ENCODE results near the gene MYOM1. TPM values are rescaled to one million over a fixed set of nuclear protein-coding genes. Genes with fewer than 3 reads are reported as not detected.

The MYOM1 gene
- total and polyA plus RNA-seq, 10 donors: 1.2 to 6.2 (median 2.0) TPM

- no peak for TF ChIP-seq POLR2AphosphoS5 (IDR thresholded peaks at IDR 0.05)
- no peak for TF ChIP-seq POLR2A (IDR thresholded peaks at IDR 0.05)
- TF ChIP-seq CTCF (IDR thresholded peaks at IDR 0.05 in 8 of 11, conservative IDR thresholded peaks at IDR 0.05 in 3 of 11): no peak
- intact Hi-C loops (cut with DNase I; ENCODE audit: low total_unique reads): loop anchor here (10.0 kb wide), 1 partner anchor 56 kb away; no protein-coding TSS in a partner anchor
- Histone ChIP-seq H3K9me3 (no peaks in the 10 kb centered on the region), H3K4me3 (peak overlapping the region in 1 of 8 donors; percentile 36), H3K27ac (peak overlapping the region in 1 of 8 donors; percentile 40), H3K27me3 (replicated peaks in 1 of 7) (no peaks in the 10 kb centered on the region), H3K4me1 (peaks cover 0 to 10% (median 0%) of the 10 kb centered on the region in 6 donors), H3K36me3 (no peaks in the 10 kb centered on the region)
- 81 to 83% (median 83%) methylated on average over 9 of the region's 9 CpGs for WGBS, 5 donors
- no peak for DNase-seq
Measured at GRCh38 chr18:3230401-3231334, 10.9 kb upstream of the MYOM1 start.

GRCh38 chr18:3226048-3226447 is 6.3 kb upstream of the MYOM1 start:
- no peaks in the 10 kb centered on the region for H3K36me3 ChIP-seq
- H3K9me3 ChIP-seq: no peaks in the 10 kb centered on the region
- TF ChIP-seq CTCF (IDR thresholded peaks at IDR 0.05 in 8 of 11, conservative IDR thresholded peaks at IDR 0.05 in 3 of 11): no peak
- no peak for TF ChIP-seq POLR2AphosphoS5 (IDR thresholded peaks at IDR 0.05)
- no peak for TF ChIP-seq POLR2A (IDR thresholded peaks at IDR 0.05)
- WGBS, 5 donors: 87 to 95% (median 94%) methylated on average over 6 of the region's 6 CpGs
- no peak overlapping the region for H3K27ac ChIP-seq
- no peak for DNase-seq
- H3K4me1 ChIP-seq: no peaks in the 10 kb centered on the region
- no peaks in the 10 kb centered on the region for H3K27me3 ChIP-seq (replicated peaks in 1 of 7)
- intact Hi-C loops (cut with DNase I; ENCODE audit: low total_unique reads): no loop called here
- no peak overlapping the region for H3K4me3 ChIP-seq

- no peak for TF ChIP-seq POLR2AphosphoS5 (IDR thresholded peaks at IDR 0.05)
- TF ChIP-seq CTCF (IDR thresholded peaks at IDR 0.05 in 8 of 11, conservative IDR thresholded peaks at IDR 0.05 in 3 of 11): no peak
- TF ChIP-seq POLR2A (IDR thresholded peaks at IDR 0.05): no peak
- no peaks in the 10 kb centered on the region for H3K27me3 ChIP-seq (replicated peaks in 1 of 7)
- WGBS, 5 donors: 53 to 94% (median 82%) methylated on average over 2 to 3 of the region's 3 CpGs
- no peaks in the 10 kb centered on the region for H3K9me3 ChIP-seq
- intact Hi-C loops (cut with DNase I; ENCODE audit: low total_unique reads): no loop called here
- no peak overlapping the region for H3K27ac ChIP-seq
- no peaks in the 10 kb centered on the region for H3K4me1 ChIP-seq
- H3K36me3 ChIP-seq: no peaks in the 10 kb centered on the region
- no peak overlapping the region for H3K4me3 ChIP-seq
- no peak for DNase-seq
Measured at GRCh38 chr18:3225588-3225987, 5.8 kb upstream of the MYOM1 start.

DNA sequence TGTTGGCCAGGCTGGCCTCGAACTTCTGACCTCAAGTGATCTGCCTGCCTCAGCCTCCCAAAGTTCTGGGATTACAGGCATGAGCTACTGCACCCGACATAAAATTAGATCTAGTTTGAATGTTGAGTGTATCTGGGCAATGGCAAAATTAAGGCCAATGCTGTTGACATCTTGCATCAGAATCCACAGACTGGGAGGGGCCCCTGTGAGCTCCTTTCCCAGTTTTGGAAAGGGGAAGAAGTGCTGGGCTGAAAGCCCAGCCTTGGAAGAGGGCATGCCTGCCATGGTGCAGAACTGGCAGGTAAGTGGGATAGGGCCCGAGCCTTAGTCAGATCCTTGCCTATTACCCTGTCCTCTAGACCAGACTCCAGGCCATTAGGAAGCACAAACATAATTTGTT is 4.5 kb upstream of the MYOM1 start:
- no peak for DNase-seq
- TF ChIP-seq POLR2AphosphoS5 (IDR thresholded peaks at IDR 0.05) (no peak), CTCF (IDR thresholded peaks at IDR 0.05 in 8 of 11, conservative IDR thresholded peaks at IDR 0.05 in 3 of 11) (no peak), POLR2A (IDR thresholded peaks at IDR 0.05) (no peak)
- intact Hi-C loops (cut with DNase I; ENCODE audit: low total_unique reads): no loop called here
- Histone ChIP-seq H3K4me3 (no peak overlapping the region), H3K27ac (no peak overlapping the region), H3K9me3 (no peaks in the 10 kb centered on the region), H3K4me1 (no peaks in the 10 kb centered on the region), H3K27me3 (replicated peaks in 1 of 7) (no peaks in the 10 kb centered on the region), H3K36me3 (no peaks in the 10 kb centered on the region)
- 71 to 91% (median 89%) methylated on average over 3 of the region's 3 CpGs for whole genome bisulfite sequencing, 5 donors

Data from spleen (tissue), 11 donors.